KG1 (cell line): ENCODE measurements around the gene ITGA2.

Experiments
- DNase-seq: peaks from one replicate; lab custom pipeline; 2025; lab: John Stamatoyannopoulos, UW

The ITGA2 gene

GRCh38 chr5:53017794-53018391, 28.7 kb downstream of the ITGA2 start:
- DNase-seq = no peak

GRCh38 chr5:53019320-53019719, 30.2 kb downstream of the ITGA2 start:
- no peak for DNase-seq

- no peak for DNase-seq
Measured at GRCh38 chr5:53022930-53023511, 33.9 kb downstream of the ITGA2 start.

GRCh38 chr5:53023969-53024368, 34.8 kb downstream of the ITGA2 start:
- DNase-seq = no peak

GRCh38 chr5:53024535-53024934, 35.4 kb downstream of the ITGA2 start:
- no peak for DNase-seq

- no peak for DNase-seq
Measured at GRCh38 chr5:53025487-53025886, 36.3 kb downstream of the ITGA2 start.

GRCh38 chr5:53027913-53028312, 38.8 kb downstream of the ITGA2 start:
- no peak for DNase-seq

- no peak for DNase-seq
Measured at GRCh38 chr5:53029608-53030007, 40.5 kb downstream of the ITGA2 start.

GRCh38 chr5:53030893-53031292, 41.7 kb downstream of the ITGA2 start:
- no peak for DNase-seq

- no peak for DNase-seq
Measured at GRCh38 chr5:53031695-53032096, 42.5 kb downstream of the ITGA2 start.

GRCh38 chr5:53032188-53032587, 43.0 kb downstream of the ITGA2 start:
- DNase-seq = no peak

GRCh38 chr5:53034832-53035231, 45.7 kb downstream of the ITGA2 start:
- DNase-seq = no peak

GRCh38 chr5:53035868-53036381, 46.8 kb downstream of the ITGA2 start:
- DNase-seq = no peak

GRCh38 chr5:53037141-53037859, 48.1 kb downstream of the ITGA2 start:
- DNase-seq = no peak

- DNase-seq = no peak
Measured at GRCh38 chr5:53038196-53038847, 49.2 kb downstream of the ITGA2 start.

- no peak for DNase-seq
Measured at GRCh38 chr5:53039855-53040254, 50.7 kb downstream of the ITGA2 start.

- DNase-seq = no peak
Measured at GRCh38 chr5:53041071-53041692, 52.0 kb downstream of the ITGA2 start.

- no peak for DNase-seq
Measured at GRCh38 chr5:53041740-53042139, 52.6 kb downstream of the ITGA2 start.

GRCh38 chr5:53045263-53045662, 56.1 kb downstream of the ITGA2 start:
- DNase-seq = no peak

GRCh38 chr5:53048248-53048647, 59.1 kb downstream of the ITGA2 start:
- no peak for DNase-seq

- DNase-seq = no peak
Measured at GRCh38 chr5:53052499-53052898, 63.3 kb downstream of the ITGA2 start.

GRCh38 chr5:53053364-53053763, 64.2 kb downstream of the ITGA2 start:
- DNase-seq = no peak
